GM19238 (cell line): ENCODE results near the gene HDAC4.

Experiments used
- DNase-seq: peaks from one replicate; pipeline ENCODE4 v3.0.0; 2011; ENCODE audit warnings: low spot score; ENCODE audit not compliant: insufficient read length

Gene HDAC4

GRCh38 chr2:239130786-239131325 is 270.0 kb downstream of the HDAC4 start:
- DNase-seq, result no peak

GRCh38 chr2:239130041-239130440 is 270.8 kb downstream of the HDAC4 start:
- no peak for DNase-seq

GRCh38 chr2:239129147-239129920 is 271.5 kb downstream of the HDAC4 start:
- no peak for DNase-seq

GRCh38 chr2:239128706-239129105 is 272.1 kb downstream of the HDAC4 start:
- DNase-seq, result no peak

GRCh38 chr2:239127513-239127912 is 273.3 kb downstream of the HDAC4 start:
- no peak for DNase-seq

- DNase-seq, result no peak
Measured at GRCh38 chr2:239125726-239126675, 274.8 kb downstream of the HDAC4 start.

- DNase-seq, result no peak
Measured at GRCh38 chr2:239124152-239124899, 276.5 kb downstream of the HDAC4 start.

GRCh38 chr2:239122421-239123110 is 278.3 kb downstream of the HDAC4 start:
- no peak for DNase-seq

GRCh38 chr2:239121600-239122012 is 279.2 kb downstream of the HDAC4 start:
- DNase-seq, result no peak

- DNase-seq, result no peak
Measured at GRCh38 chr2:239120664-239121063, 280.2 kb downstream of the HDAC4 start.

GRCh38 chr2:239119346-239120126 is 281.3 kb downstream of the HDAC4 start:
- DNase-seq, result no peak

GRCh38 chr2:239118675-239119211 is 282.1 kb downstream of the HDAC4 start:
- no peak for DNase-seq

GRCh38 chr2:239118264-239118663 is 282.6 kb downstream of the HDAC4 start:
- no peak for DNase-seq

GRCh38 chr2:239117831-239118230 is 283.0 kb downstream of the HDAC4 start:
- no peak for DNase-seq

- no peak for DNase-seq
Measured at GRCh38 chr2:239116456-239117246, 284.2 kb downstream of the HDAC4 start.

- no peak for DNase-seq
Measured at GRCh38 chr2:239115616-239116015, 285.2 kb downstream of the HDAC4 start.

GRCh38 chr2:239114616-239115265 is 286.1 kb downstream of the HDAC4 start:
- no peak for DNase-seq

- DNase-seq, result no peak
Measured at GRCh38 chr2:239114119-239114581, 286.7 kb downstream of the HDAC4 start.
